Measurements from ENCODE around the gene NEXMIF. TPM values are rescaled to one million over a fixed set of nuclear protein-coding genes. Genes with fewer than 3 reads are reported as not detected.

The NEXMIF gene
- polyA plus RNA-seq, 1 donor (not counting 4 experiments of a cell fraction or from before 2014, with no cell fraction given), result under 0.01 TPM

GRCh38 chrX:74781507-74782034 is 143.7 kb downstream of the NEXMIF start:
- DNase-seq (ENCODE audit: low read depth, low spot score) (no peak), FAIRE-seq (no peak)
- Histone ChIP-seq H3K27ac (ENCODE audit: control insufficient read depth, insufficient read depth, low read length) (no peak overlapping the region), H3K4me3 (ENCODE audit: control insufficient read depth in 2 of 3, extremely low read depth in 1 of 3, insufficient read depth in 2 of 3, low read depth in 1 of 3, low read length in 3 of 3) (no peak overlapping the region), H3K9me3 (ENCODE audit: control insufficient read depth, low read depth, low read length) (no peaks in the 10 kb centered on the region), H3K9me1 (ENCODE audit: control insufficient read depth, extremely low read depth, insufficient read depth, low read length) (no peaks in the 10 kb centered on the region), H3K9ac (ENCODE audit: control insufficient read depth, extremely low read depth, insufficient read depth, low read length) (no peak overlapping the region), H4K20me1 (ENCODE audit: control insufficient read depth, extremely low read depth, insufficient read depth, low read length) (no peaks in the 10 kb centered on the region), H3K36me3 (ENCODE audit: control insufficient read depth in 2 of 2, extremely low read depth in 1 of 2, insufficient read depth in 2 of 2, low read length in 2 of 2) (no peaks in the 10 kb centered on the region), H3K79me2 (ENCODE audit: control insufficient read depth, insufficient read depth, low read length) (no peaks in the 10 kb centered on the region), H3K4me2 (ENCODE audit: control insufficient read depth, extremely low read depth, insufficient read depth, low read depth, low read length) (no peak overlapping the region), H2AFZ (ENCODE audit: control insufficient read depth, low read length) (no peak overlapping the region), H3K4me1 (ENCODE audit: control insufficient read depth, extremely low read depth, insufficient read depth, low read length) (no peaks in the 10 kb centered on the region), H3K27me3 (ENCODE audit: control insufficient read depth, extremely low read depth, insufficient read depth, low read length) (no peaks in the 10 kb centered on the region)
- TF ChIP-seq CTCF (optimal IDR thresholded peaks at IDR 0.05 in 1 of 3, IDR thresholded peaks at IDR 0.05 in 1 of 3, conservative IDR thresholded peaks at IDR 0.05 in 1 of 3; ENCODE audit: extremely low read depth in 1 of 3, insufficient read depth in 2 of 3, low read length in 3 of 3) (no peak), EZH2 (IDR thresholded peaks at IDR 0.05; ENCODE audit: low read length) (no peak)
- dilution Hi-C loops (cut with MboI; ENCODE audit: extremely low pct_ligation_motif_present, low sequenced_read_pairs), result no loop called here

- H3K79me2 ChIP-seq (ENCODE audit: control insufficient read depth, insufficient read depth, low read length), result no peaks in the 10 kb centered on the region
- FAIRE-seq (no peak), DNase-seq (ENCODE audit: low read depth, low spot score) (no peak)
Observed at GRCh38 chrX:74779175-74779574, 146.1 kb downstream of the NEXMIF start.

More at GRCh38 chrX:74779175-74779574, 146.1 kb downstream of the NEXMIF start:
- H3K9me3 ChIP-seq (ENCODE audit: control insufficient read depth, low read depth, low read length), result no peaks in the 10 kb centered on the region
- H3K36me3 ChIP-seq (ENCODE audit: control insufficient read depth in 2 of 2, extremely low read depth in 1 of 2, insufficient read depth in 2 of 2, low read length in 2 of 2), result no peaks in the 10 kb centered on the region
- TF ChIP-seq CTCF (optimal IDR thresholded peaks at IDR 0.05 in 1 of 3, IDR thresholded peaks at IDR 0.05 in 1 of 3, conservative IDR thresholded peaks at IDR 0.05 in 1 of 3; ENCODE audit: extremely low read depth in 1 of 3, insufficient read depth in 2 of 3, low read length in 3 of 3), result no peak
- H2AFZ ChIP-seq (ENCODE audit: control insufficient read depth, low read length), result no peak overlapping the region
- no peaks in the 10 kb centered on the region for H3K27me3 ChIP-seq (ENCODE audit: control insufficient read depth, extremely low read depth, insufficient read depth, low read length)
- no peak overlapping the region for H3K27ac ChIP-seq (ENCODE audit: control insufficient read depth, insufficient read depth, low read length)
- H3K4me1 ChIP-seq (ENCODE audit: control insufficient read depth, extremely low read depth, insufficient read depth, low read length), result no peaks in the 10 kb centered on the region
- H3K4me2 ChIP-seq (ENCODE audit: control insufficient read depth, extremely low read depth, insufficient read depth, low read depth, low read length), result no peak overlapping the region
- H3K9ac ChIP-seq (ENCODE audit: control insufficient read depth, extremely low read depth, insufficient read depth, low read length), result no peak overlapping the region
- H3K9me1 ChIP-seq (ENCODE audit: control insufficient read depth, extremely low read depth, insufficient read depth, low read length), result no peaks in the 10 kb centered on the region
- no peak overlapping the region for H3K4me3 ChIP-seq (ENCODE audit: control insufficient read depth in 2 of 3, extremely low read depth in 1 of 3, insufficient read depth in 2 of 3, low read depth in 1 of 3, low read length in 3 of 3)
- no peaks in the 10 kb centered on the region for H4K20me1 ChIP-seq (ENCODE audit: control insufficient read depth, extremely low read depth, insufficient read depth, low read length)
- dilution Hi-C loops (cut with MboI; ENCODE audit: extremely low pct_ligation_motif_present, low sequenced_read_pairs), result no loop called here
